Trophoblast cell (in vitro differentiated cells and primary cell): ENCODE results near the gene CNKSR1.

Experiments
- DNase-seq, 2 donors: peaks; one replicate each; pipeline ENCODE4 v3.0.0-alpha.2; 2016
- H2AFZ ChIP-seq: 2 replicates; pipeline ENCODE4 v1.6.1; 2013; ENCODE audit warnings: low read length, moderate library complexity, mild to moderate bottlenecking; ENCODE audit not compliant: insufficient read depth, poor library complexity
- H2AK5ac ChIP-seq: 2 replicates; pipeline ENCODE4 v1.6.1; 2013; ENCODE audit warnings: mild to moderate bottlenecking, low read length
- H2BK120ac ChIP-seq: 2 replicates; pipeline ENCODE4 v1.6.1; 2013; ENCODE audit warnings: low read length, mild to moderate bottlenecking, moderate library complexity; ENCODE audit not compliant: insufficient read depth, poor library complexity
- H2BK12ac ChIP-seq: 2 replicates; pipeline ENCODE4 v1.6.1; 2013; ENCODE audit warnings: mild to moderate bottlenecking, low read length, moderate library complexity
- H2BK5ac ChIP-seq: 2 replicates; pipeline ENCODE4 v1.6.1; 2013; ENCODE audit warnings: low read length, low read depth, moderate library complexity, mild to moderate bottlenecking; ENCODE audit not compliant: poor library complexity
- H3K14ac ChIP-seq: 2 replicates; pipeline ENCODE4 v1.6.1; 2013; ENCODE audit warnings: mild to moderate bottlenecking, low read length
- H3K18ac ChIP-seq: 2 replicates; pipeline ENCODE4 v1.6.1; 2013; ENCODE audit warnings: mild to moderate bottlenecking, low read length
- H3K23ac ChIP-seq: 2 replicates; pipeline ENCODE4 v1.6.1; 2013; ENCODE audit warnings: low read length
- H3K27ac ChIP-seq: 2 replicates; pipeline ENCODE4 v1.5.1; 2013; ENCODE audit warnings: low read depth, mild to moderate bottlenecking, inconsistent platforms, low read length, moderate library complexity
- H3K27me3 ChIP-seq: 2 replicates; pipeline ENCODE4 v1.6.1; 2013; ENCODE audit warnings: inconsistent platforms, mild to moderate bottlenecking, low read length, moderate library complexity; ENCODE audit not compliant: insufficient read depth
- H3K36me3 ChIP-seq, 2 experiments: 1 replicate in 1 of 2; 2 replicates in 1 of 2; pipeline ENCODE4 v1.6.1; 2013; ENCODE audit warnings: low read length in 2 of 2, mild to moderate bottlenecking in 2 of 2, moderate library complexity in 1 of 2; ENCODE audit not compliant: insufficient read depth in 2 of 2, control insufficient read depth in 1 of 2
- H3K4ac ChIP-seq: 2 replicates; pipeline ENCODE4 v1.6.1; 2013; ENCODE audit warnings: low read depth, mild to moderate bottlenecking, low read length, moderate library complexity
- H3K4me1 ChIP-seq, 2 experiments: 1 replicate in 1 of 2; 2 replicates in 1 of 2; pipeline ENCODE4 v1.6.1; 2013; ENCODE audit warnings: low read length in 2 of 2, mild to moderate bottlenecking in 2 of 2, moderate library complexity in 1 of 2; ENCODE audit not compliant: insufficient read depth in 2 of 2, control insufficient read depth in 1 of 2
- H3K4me2 ChIP-seq: 2 replicates; pipeline ENCODE4 v1.6.1; 2013; ENCODE audit warnings: inconsistent platforms, mild to moderate bottlenecking, low read length, moderate library complexity
- H3K4me3 ChIP-seq: 2 replicates; pipeline ENCODE4 v1.5.1; 2013; ENCODE audit warnings: mild to moderate bottlenecking, low read depth, low read length, inconsistent platforms
- H3K79me1 ChIP-seq: one replicate; pipeline ENCODE4 v1.6.1; 2013; ENCODE audit warnings: low read length
- H3K79me2 ChIP-seq: 2 replicates; pipeline ENCODE4 v1.6.1; 2013; ENCODE audit warnings: low read length, mild to moderate bottlenecking; ENCODE audit not compliant: control insufficient read depth, insufficient read depth, poor library complexity
- H3K9ac ChIP-seq: 2 replicates; pipeline ENCODE4 v1.6.1; 2013; ENCODE audit warnings: mild to moderate bottlenecking, low read length
- H3K9me3 ChIP-seq: 2 replicates; pipeline ENCODE4 v1.6.1; 2013; ENCODE audit warnings: low read depth, mild to moderate bottlenecking, control low read depth, inconsistent platforms, low read length; ENCODE audit not compliant: insufficient read depth
- H4K12ac ChIP-seq: 2 replicates; pipeline ENCODE4 v1.6.1; 2013; ENCODE audit warnings: low read depth, mild to moderate bottlenecking, low read length, moderate library complexity
- H4K8ac ChIP-seq: 2 replicates; pipeline ENCODE4 v1.6.1; 2013; ENCODE audit warnings: low read depth, mild to moderate bottlenecking, low read length, moderate library complexity
- H4K91ac ChIP-seq: one replicate; pipeline ENCODE4 v1.6.1; 2013; ENCODE audit warnings: low read depth, mild to moderate bottlenecking, low read length, moderate library complexity
- WGBS: extraction: QIAGEN DNeasy Blood & Tissue Kit; methylation state at CpG from one replicate; pipeline ENCODE4 v1.1.7; 2013; ENCODE audit warnings: missing lambda C conversion rate; ENCODE audit not compliant: insufficient read length, insufficient coverage; ENCODE audit errors: extremely low coverage; 5-methylcytosine and 5-hydroxymethylcytosine counted together

CNKSR1 gene

DNA sequence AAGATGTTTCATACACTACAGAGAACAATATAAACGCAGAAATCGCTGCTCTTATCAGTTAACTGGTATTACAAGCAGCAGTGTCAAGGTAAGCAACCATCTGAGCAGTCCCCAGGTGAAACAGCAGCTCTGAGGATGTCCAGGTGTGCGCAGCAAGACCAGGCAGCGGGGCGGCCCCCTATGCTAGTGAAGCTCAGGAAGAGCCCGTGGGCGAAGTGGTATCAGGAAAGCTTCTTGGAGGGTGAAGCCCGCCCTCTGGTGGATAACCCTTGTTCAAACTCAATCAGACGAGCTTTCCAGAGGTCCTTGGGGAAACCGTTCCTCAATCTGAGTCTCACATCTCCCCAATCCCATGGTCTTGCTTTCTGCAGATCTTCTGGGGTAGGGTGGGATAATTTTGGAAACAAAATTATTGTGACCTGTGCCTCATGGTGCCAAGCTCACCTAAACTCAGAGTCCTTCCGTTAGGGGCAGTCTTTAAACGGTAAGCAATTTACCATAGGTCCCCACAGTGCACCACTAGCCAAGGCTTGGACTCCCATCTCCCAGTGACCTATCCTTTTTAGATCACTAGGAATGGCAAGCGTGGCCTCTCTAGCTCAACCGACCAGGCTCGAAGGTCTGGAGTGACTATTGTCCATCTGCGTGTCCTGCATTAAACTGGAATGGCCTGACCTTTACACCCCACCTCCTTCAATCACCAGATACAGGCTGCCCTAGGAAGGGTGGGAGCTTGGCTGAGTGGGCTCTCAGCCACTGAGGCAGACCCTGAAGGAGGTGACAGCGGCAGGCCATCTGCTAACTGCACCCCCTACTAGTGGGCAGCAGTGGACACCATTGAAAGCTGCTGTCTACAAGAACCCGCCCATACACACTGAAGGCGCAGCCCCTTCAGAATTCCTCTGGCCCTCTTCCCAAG is 32.0 kb upstream of the CNKSR1 start:
- no peak overlapping the region for H3K23ac ChIP-seq
- no peak overlapping the region for H3K27ac ChIP-seq
- no peak overlapping the region for H2AFZ ChIP-seq
- H2AK5ac ChIP-seq = no peak overlapping the region
- H3K14ac ChIP-seq = no peak overlapping the region
- no peaks in the 10 kb centered on the region for H3K79me2 ChIP-seq
- H3K18ac ChIP-seq = no peak overlapping the region
- peaks cover 2% of the 10 kb centered on the region for H3K9me3 ChIP-seq
- H3K9ac ChIP-seq = no peak overlapping the region
- H3K4me2 ChIP-seq = no peak overlapping the region
- no peak overlapping the region for H4K91ac ChIP-seq
- H3K4me1 ChIP-seq = no peaks in the 10 kb centered on the region
- no peaks in the 10 kb centered on the region for H3K36me3 ChIP-seq
- no peaks in the 10 kb centered on the region for H3K27me3 ChIP-seq
- no peak overlapping the region for H2BK120ac ChIP-seq
- no peak overlapping the region for H2BK12ac ChIP-seq
- DNase-seq = peak; percentile 88 to 95
- no peak overlapping the region for H3K4me3 ChIP-seq
- H2BK5ac ChIP-seq = no peak overlapping the region
- H3K79me1 ChIP-seq = no peaks in the 10 kb centered on the region
- no peak overlapping the region for H4K12ac ChIP-seq
- no CpG with 5 or more reads among the region's 19 CpGs for WGBS
- H3K4ac ChIP-seq = no peak overlapping the region
- H4K8ac ChIP-seq = no peak overlapping the region

DNA sequence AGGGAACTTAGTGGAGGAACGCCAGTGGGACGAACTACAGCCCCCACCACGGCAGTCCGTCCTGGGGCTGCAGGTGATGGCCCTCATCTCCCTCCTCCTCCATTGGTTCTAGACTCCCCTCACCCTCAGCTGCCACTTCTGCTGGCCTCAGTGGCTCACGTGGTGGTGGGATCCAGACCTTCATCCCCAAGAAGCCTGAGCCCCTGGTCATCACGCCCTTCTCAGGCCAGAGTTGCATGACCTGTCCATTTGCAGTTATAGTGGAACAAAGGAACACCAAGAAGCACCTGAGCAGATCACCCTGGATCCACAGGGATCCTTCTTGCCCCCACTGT is 31.4 kb upstream of the CNKSR1 start:
- Histone ChIP-seq H3K79me1 (no peaks in the 10 kb centered on the region), H3K79me2 (no peaks in the 10 kb centered on the region), H4K8ac (no peak overlapping the region), H3K18ac (no peak overlapping the region), H2AFZ (no peak overlapping the region), H3K36me3 (no peaks in the 10 kb centered on the region), H3K9me3 (peaks cover 2% of the 10 kb centered on the region), H3K27ac (no peak overlapping the region), H4K12ac (no peak overlapping the region), H3K4ac (no peak overlapping the region), H2BK5ac (no peak overlapping the region), H3K23ac (no peak overlapping the region), H2BK120ac (no peak overlapping the region), H2AK5ac (no peak overlapping the region), H2BK12ac (no peak overlapping the region), H4K91ac (no peak overlapping the region), H3K4me3 (no peak overlapping the region), H3K27me3 (no peaks in the 10 kb centered on the region), H3K14ac (no peak overlapping the region), H3K9ac (no peak overlapping the region), H3K4me2 (no peak overlapping the region), H3K4me1 (no peaks in the 10 kb centered on the region)
- DNase-seq = no peak
- no CpG with 5 or more reads among the region's 6 CpGs for WGBS

DNA sequence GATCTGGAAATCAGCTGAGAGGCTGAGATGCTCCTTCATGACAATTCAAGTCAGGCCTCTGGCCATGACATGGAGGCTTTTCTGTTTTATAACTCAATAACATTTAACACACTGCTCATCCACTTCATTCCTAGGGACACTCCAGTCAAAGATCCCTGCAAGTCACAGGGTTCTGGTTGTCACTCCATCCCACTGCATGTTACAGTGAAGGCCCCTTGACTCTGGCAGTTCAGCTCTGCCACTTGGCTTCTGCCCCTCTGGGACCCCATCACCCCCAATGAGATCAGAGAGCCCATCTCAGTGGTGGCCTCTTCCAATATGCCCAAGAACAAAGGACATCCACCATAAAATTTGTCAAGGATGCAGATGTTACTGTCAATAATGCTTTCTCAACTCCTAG is 28.4 kb upstream of the CNKSR1 start:
- H2BK5ac ChIP-seq = no peak overlapping the region
- H3K36me3 ChIP-seq = no peaks in the 10 kb centered on the region
- peak overlapping the region; percentile 9 for H3K9ac ChIP-seq
- no peak overlapping the region for H3K18ac ChIP-seq
- H3K4me1 ChIP-seq = no peaks in the 10 kb centered on the region
- no peak overlapping the region for H3K23ac ChIP-seq
- no peaks in the 10 kb centered on the region for H3K79me1 ChIP-seq
- H3K79me2 ChIP-seq = no peaks in the 10 kb centered on the region
- H3K9me3 ChIP-seq = peaks cover 2% of the 10 kb centered on the region
- no peak overlapping the region for H3K14ac ChIP-seq
- H2BK12ac ChIP-seq = no peak overlapping the region
- no peak overlapping the region for H4K8ac ChIP-seq
- no peak overlapping the region for H3K4me2 ChIP-seq
- H4K12ac ChIP-seq = no peak overlapping the region
- DNase-seq = no peak
- no peak overlapping the region for H4K91ac ChIP-seq
- no peak overlapping the region for H2AFZ ChIP-seq
- no peak overlapping the region for H3K27ac ChIP-seq
- H2AK5ac ChIP-seq = no peak overlapping the region
- H3K27me3 ChIP-seq = no peaks in the 10 kb centered on the region
- no peak overlapping the region for H3K4ac ChIP-seq
- H2BK120ac ChIP-seq = no peak overlapping the region
- H3K4me3 ChIP-seq = no peak overlapping the region

DNA sequence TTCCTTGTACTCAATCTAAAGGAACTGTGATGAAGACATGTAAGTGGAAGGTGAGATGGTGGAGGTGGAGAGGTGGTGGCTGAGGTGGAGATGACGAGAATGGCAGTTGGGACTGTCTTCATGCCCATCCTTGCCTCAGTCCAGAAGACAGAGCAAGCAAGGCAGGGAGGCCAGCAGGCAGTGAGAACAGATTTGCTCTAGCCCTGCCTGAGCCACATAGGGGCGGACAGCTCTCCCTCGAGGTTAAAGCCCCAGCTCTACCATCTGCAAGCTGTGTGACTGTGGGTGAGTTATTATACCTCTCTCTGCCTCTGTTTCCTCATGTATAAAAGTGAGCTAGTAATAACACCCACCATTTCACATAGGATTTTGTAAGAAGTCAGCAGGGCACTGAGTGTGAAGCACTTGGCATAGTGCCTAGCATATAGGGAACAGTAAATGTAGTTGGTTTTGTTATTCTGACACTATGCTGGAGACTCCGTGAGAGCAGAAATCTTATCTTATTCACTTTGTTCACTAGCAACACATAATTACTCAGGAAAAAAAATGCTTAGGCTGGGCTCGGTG is 23.2 kb upstream of the CNKSR1 start:
- H3K79me2 ChIP-seq = no peaks in the 10 kb centered on the region

More for the DNA sequence above, 23.2 kb upstream of the CNKSR1 start:
- Histone ChIP-seq H3K4me2 (no peak overlapping the region), H2BK120ac (no peak overlapping the region), H3K23ac (no peak overlapping the region), H3K14ac (no peak overlapping the region), H3K4me1 (peaks cover 27 to 33% of the 10 kb centered on the region in 2 experiments), H2AFZ (no peak overlapping the region), H3K27me3 (no peaks in the 10 kb centered on the region), H3K27ac (no peak overlapping the region), H3K9me3 (no peaks in the 10 kb centered on the region), H2BK5ac (no peak overlapping the region), H4K12ac (no peak overlapping the region), H4K8ac (no peak overlapping the region), H3K36me3 (no peaks in the 10 kb centered on the region), H3K4me3 (no peak overlapping the region), H2AK5ac (no peak overlapping the region), H3K18ac (no peak overlapping the region), H4K91ac (no peak overlapping the region), H3K79me1 (peaks cover 8% of the 10 kb centered on the region), H3K4ac (no peak overlapping the region), H3K9ac (no peak overlapping the region), H2BK12ac (no peak overlapping the region)
- no CpG with 5 or more reads among the region's 5 CpGs for WGBS
- DNase-seq = no peak
